Upper lobe of left lung (tissue), 4 donors: ENCODE results near the gene ST6GALNAC6.

Experiments used
- CTCF ChIP-seq, 6 experiments: fragments of 450-650 bp in 4 of 6; fragments of 200-600 bp in 2 of 6; sonication (generic) in 2 of 6; IDR thresholded peaks; one replicate each; pipeline ENCODE4 v1.5.1; 2016 to 2019; ENCODE audit warnings: antibody characterized with exemption in 6 of 6
- EP300 ChIP-seq, 4 donors: sonication (generic); formaldehyde crosslinking; IDR thresholded peaks; one replicate each; pipeline ENCODE4 v1.5.1; 2017; ENCODE audit warnings: antibody characterized with exemption in 4 of 4, control low read depth in 2 of 4
- POLR2AphosphoS5 ChIP-seq, 2 donors: sonication (generic); formaldehyde crosslinking; IDR thresholded peaks; one replicate each; pipeline ENCODE4 v1.5.1; 2017; ENCODE audit warnings: antibody characterized with exemption in 2 of 2

- TF ChIP-seq CTCF (IDR thresholded peaks at IDR 0.05) (no peak), EP300 (IDR thresholded peaks at IDR 0.05) (no peak), POLR2AphosphoS5 (IDR thresholded peaks at IDR 0.05) (no peak)
Observed at GRCh38 chr9:127924736-127925444, 25.5 kb upstream of the ST6GALNAC6 start.
